Measurements from ENCODE around the gene KLHL29.

DNA sequence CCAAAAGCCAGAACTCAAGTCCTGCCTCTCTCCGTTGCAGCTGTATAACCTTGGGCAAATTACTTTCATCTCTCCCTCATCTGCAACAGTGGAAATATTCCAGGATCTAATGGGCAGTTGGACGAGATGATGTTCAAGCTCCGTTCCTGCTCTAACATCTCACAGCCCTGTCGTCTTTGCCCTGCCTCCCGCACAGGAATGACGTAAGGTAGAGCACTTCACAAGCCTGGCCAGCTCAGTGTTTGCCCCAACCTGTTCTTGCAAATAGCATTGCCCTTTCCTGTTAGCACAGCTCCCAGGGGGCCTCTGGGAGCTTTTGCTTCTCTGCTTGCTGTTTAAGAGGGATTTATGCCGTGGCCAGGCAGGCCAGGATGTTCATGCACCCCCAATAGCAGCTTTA lies 107.9 kb downstream of the KLHL29 start:
- TF ChIP-seq, protein P1, sequence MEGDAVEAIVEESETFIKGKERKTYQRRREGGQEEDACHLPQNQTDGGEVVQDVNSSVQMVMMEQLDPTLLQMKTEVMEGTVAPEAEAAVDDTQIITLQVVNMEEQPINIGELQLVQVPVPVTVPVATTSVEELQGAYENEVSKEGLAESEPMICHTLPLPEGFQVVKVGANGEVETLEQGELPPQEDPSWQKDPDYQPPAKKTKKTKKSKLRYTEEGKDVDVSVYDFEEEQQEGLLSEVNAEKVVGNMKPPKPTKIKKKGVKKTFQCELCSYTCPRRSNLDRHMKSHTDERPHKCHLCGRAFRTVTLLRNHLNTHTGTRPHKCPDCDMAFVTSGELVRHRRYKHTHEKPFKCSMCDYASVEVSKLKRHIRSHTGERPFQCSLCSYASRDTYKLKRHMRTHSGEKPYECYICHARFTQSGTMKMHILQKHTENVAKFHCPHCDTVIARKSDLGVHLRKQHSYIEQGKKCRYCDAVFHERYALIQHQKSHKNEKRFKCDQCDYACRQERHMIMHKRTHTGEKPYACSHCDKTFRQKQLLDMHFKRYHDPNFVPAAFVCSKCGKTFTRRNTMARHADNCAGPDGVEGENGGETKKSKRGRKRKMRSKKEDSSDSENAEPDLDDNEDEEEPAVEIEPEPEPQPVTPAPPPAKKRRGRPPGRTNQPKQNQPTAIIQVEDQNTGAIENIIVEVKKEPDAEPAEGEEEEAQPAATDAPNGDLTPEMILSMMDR (conservative IDR thresholded peaks at IDR 0.05), result no peak
- TF ChIP-seq EZH2 (IDR thresholded peaks at IDR 0.05; ENCODE audit: low read depth), result no peak
